Measurements from ENCODE around the gene MEI4.

DNA sequence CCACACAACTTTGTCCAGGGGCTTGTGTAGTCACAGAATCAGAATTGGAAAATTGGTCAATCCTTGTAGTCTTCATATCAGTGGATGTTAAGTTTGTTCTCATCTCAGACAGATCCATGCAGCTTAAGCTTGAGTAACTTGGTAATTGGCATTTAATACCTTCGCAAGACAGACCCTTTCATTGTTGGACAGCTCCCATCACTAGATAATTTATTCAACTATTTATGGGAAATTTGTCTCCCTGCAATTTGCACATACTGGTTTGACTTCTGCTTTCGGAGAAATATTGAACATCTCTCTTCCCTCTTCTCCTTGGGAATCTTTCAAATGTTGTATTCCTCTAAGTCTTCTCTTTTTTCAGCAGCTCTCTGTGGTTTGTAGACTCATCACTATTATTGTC is 17.1 kb downstream of the MEI4 start:
- TF ChIP-seq, protein P1, sequence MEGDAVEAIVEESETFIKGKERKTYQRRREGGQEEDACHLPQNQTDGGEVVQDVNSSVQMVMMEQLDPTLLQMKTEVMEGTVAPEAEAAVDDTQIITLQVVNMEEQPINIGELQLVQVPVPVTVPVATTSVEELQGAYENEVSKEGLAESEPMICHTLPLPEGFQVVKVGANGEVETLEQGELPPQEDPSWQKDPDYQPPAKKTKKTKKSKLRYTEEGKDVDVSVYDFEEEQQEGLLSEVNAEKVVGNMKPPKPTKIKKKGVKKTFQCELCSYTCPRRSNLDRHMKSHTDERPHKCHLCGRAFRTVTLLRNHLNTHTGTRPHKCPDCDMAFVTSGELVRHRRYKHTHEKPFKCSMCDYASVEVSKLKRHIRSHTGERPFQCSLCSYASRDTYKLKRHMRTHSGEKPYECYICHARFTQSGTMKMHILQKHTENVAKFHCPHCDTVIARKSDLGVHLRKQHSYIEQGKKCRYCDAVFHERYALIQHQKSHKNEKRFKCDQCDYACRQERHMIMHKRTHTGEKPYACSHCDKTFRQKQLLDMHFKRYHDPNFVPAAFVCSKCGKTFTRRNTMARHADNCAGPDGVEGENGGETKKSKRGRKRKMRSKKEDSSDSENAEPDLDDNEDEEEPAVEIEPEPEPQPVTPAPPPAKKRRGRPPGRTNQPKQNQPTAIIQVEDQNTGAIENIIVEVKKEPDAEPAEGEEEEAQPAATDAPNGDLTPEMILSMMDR (IDR thresholded peaks at IDR 0.05; ENCODE audit: poor library complexity, severe bottlenecking): no peak
- no peak for TF ChIP-seq EZH2 (IDR thresholded peaks at IDR 0.05; ENCODE audit: borderline replicate concordance, insufficient read depth, low read length, poor library complexity, severe bottlenecking)
- TF ChIP-seq TAF1 (IDR thresholded peaks at IDR 0.05; ENCODE audit: low read depth): no peak
